H1 (cell line): ENCODE results near the gene PRKCH. TPM values are rescaled to one million over a fixed set of nuclear protein-coding genes. Genes with fewer than 3 reads are reported as not detected.

Experiments used
- CTCF ChIA-PET: fragments of 300-600 bp; sonication (Branson Sonifier 250); formaldehyde crosslinking; loops from one replicate; lab custom pipeline; 2021; ENCODE audit not compliant: partially characterized antibody; lab: Charles Lee
- POLR2A ChIA-PET: fragments of 300-600 bp; sonication (Branson Sonifier 250); formaldehyde crosslinking; loops from one replicate; lab custom pipeline; 2021; ENCODE audit warnings: inconsistent platforms; ENCODE audit not compliant: partially characterized antibody; lab: Charles Lee
- DNase-seq, 2 experiments: peaks; one replicate each; pipeline versions ENCODE4 v3.0.0 to v3.0.0-alpha.2; 2010 to 2022; ENCODE audit warnings: low spot score in 2 of 2, low read depth in 1 of 2, mixed read lengths in 1 of 2
- FAIRE-seq: peaks from 2 replicates; lab custom pipeline; 2011; peaks lifted over from hg19 to GRCh38; lab: Jason Lieb, UNC
- H2AFZ ChIP-seq: 2 replicates; pipeline ENCODE4 v1.8.1; 2012; ENCODE audit warnings: low read length, inconsistent platforms
- H2AK5ac ChIP-seq: 2 replicates; pipeline ENCODE4 v1.6.1; 2013; ENCODE audit warnings: low read depth, low read length
- H2BK120ac ChIP-seq: replicated peaks from 2 replicates; pipeline ENCODE3; 2013; ENCODE audit warnings: low read depth, low read length, inconsistent platforms
- H2BK12ac ChIP-seq: 2 replicates; pipeline ENCODE4 v1.6.1; 2013; ENCODE audit warnings: low read depth, low read length
- H2BK15ac ChIP-seq: 2 replicates; pipeline ENCODE4 v1.6.1; 2013; ENCODE audit warnings: low read length
- H2BK20ac ChIP-seq: 2 replicates; pipeline ENCODE4 v1.6.1; 2013; ENCODE audit warnings: low read length
- H2BK5ac ChIP-seq: 2 replicates; pipeline ENCODE4 v1.6.1; 2013; ENCODE audit warnings: low read depth, low read length
- H3K14ac ChIP-seq: 2 replicates; pipeline ENCODE4 v1.6.1; 2013; ENCODE audit warnings: inconsistent platforms; ENCODE audit not compliant: insufficient read length
- H3K18ac ChIP-seq: 2 replicates; pipeline ENCODE4 v1.6.1; 2013; ENCODE audit warnings: low read length; ENCODE audit errors: extremely low read depth
- H3K23ac ChIP-seq: 2 replicates; pipeline ENCODE4 v1.6.1; 2013; ENCODE audit warnings: inconsistent platforms; ENCODE audit not compliant: insufficient read length
- H3K23me2 ChIP-seq: 2 replicates; pipeline ENCODE4 v1.6.1; 2013; ENCODE audit warnings: low read depth, low read length
- H3K27ac ChIP-seq: 2 replicates; pipeline ENCODE4 v1.6.1; 2011; ENCODE audit warnings: low read depth, low read length, inconsistent platforms
- H3K27me3 ChIP-seq, 4 experiments: replicated peaks in 1 of 4; 1 replicate in 1 of 4; 2 replicates in 3 of 4; pipeline versions ENCODE4 v1.6.1 to v1.8.1; 2011 to 2013; ENCODE audit warnings: low read length in 3 of 4, mild to moderate bottlenecking in 3 of 4, inconsistent platforms in 2 of 4, mixed read lengths in 2 of 4, moderate library complexity in 1 of 4; ENCODE audit not compliant: control insufficient read depth in 3 of 4, insufficient read depth in 3 of 4; ENCODE audit errors: extremely low read depth in 1 of 4
- H3K36me3 ChIP-seq, 4 experiments: 2 replicates each; pipeline versions ENCODE4 v1.6.1 to v1.8.1; 2011 to 2013; ENCODE audit warnings: mild to moderate bottlenecking in 4 of 4, low read length in 3 of 4, moderate library complexity in 2 of 4, control low read depth in 1 of 4, inconsistent platforms in 1 of 4; ENCODE audit not compliant: insufficient read depth in 4 of 4, control insufficient read depth in 2 of 4
- H3K4ac ChIP-seq: replicated peaks from 2 replicates; pipeline ENCODE3; 2013; ENCODE audit warnings: low read length, low read depth, mixed read lengths, inconsistent platforms; ENCODE audit not compliant: insufficient read length
- H3K4me1 ChIP-seq, 4 experiments: replicated peaks in 1 of 4; 1 replicate in 1 of 4; 2 replicates in 3 of 4; pipeline versions ENCODE4 v1.6.1 to v1.8.1; 2011 to 2013; ENCODE audit warnings: low read length in 3 of 4, inconsistent platforms in 2 of 4, mixed read lengths in 1 of 4; ENCODE audit not compliant: insufficient read depth in 4 of 4, control insufficient read depth in 3 of 4
- H3K4me2 ChIP-seq, 2 experiments: 2 replicates each; pipeline versions ENCODE4 v1.6.1 to v1.8.1; 2011 to 2013; ENCODE audit warnings: low read depth in 2 of 2, low read length in 2 of 2, control low read depth in 1 of 2, inconsistent platforms in 1 of 2, mild to moderate bottlenecking in 1 of 2; ENCODE audit not compliant: insufficient read depth in 1 of 2
- H3K4me3 ChIP-seq, 4 experiments: fragments of 200-600, 300-600 bp in 1 of 4; sonication (generic), shearing (Covaris generic), sonication (Bioruptor Twin) in 1 of 4; 2 replicates each; pipeline versions ENCODE4 v1.5.1 to v1.8.1; 2011 to 2016; ENCODE audit warnings: low read length in 4 of 4, low read depth in 3 of 4, control low read depth in 2 of 4, inconsistent platforms in 2 of 4, mild to moderate bottlenecking in 2 of 4, mixed read lengths in 1 of 4, moderate library complexity in 1 of 4; ENCODE audit not compliant: insufficient read depth in 2 of 4; ENCODE audit errors: extremely low read depth in 1 of 4
- H3K56ac ChIP-seq: replicated peaks from 2 replicates; pipeline ENCODE3; 2013; ENCODE audit warnings: low read depth, mild to moderate bottlenecking, mixed read lengths, low read length, inconsistent platforms; ENCODE audit not compliant: insufficient read length
- H3K79me1 ChIP-seq: 2 replicates; pipeline ENCODE4 v1.6.1; 2013; ENCODE audit warnings: low read depth, low read length, control low read depth
- H3K79me2 ChIP-seq, 2 experiments: 2 replicates each; pipeline versions ENCODE4 v1.6.1 to v1.8.1; 2012 to 2013; ENCODE audit warnings: low read length in 2 of 2, mild to moderate bottlenecking in 2 of 2, inconsistent platforms in 1 of 2; ENCODE audit not compliant: insufficient read depth in 2 of 2, control insufficient read depth in 1 of 2
- H3K9ac ChIP-seq, 4 experiments: replicated peaks in 1 of 4; 1 replicate in 1 of 4; 2 replicates in 3 of 4; pipeline versions ENCODE4 v1.6.1 to v1.8.1; 2011 to 2013; ENCODE audit warnings: low read depth in 3 of 4, low read length in 3 of 4, control low read depth in 2 of 4, mild to moderate bottlenecking in 2 of 4, moderate library complexity in 2 of 4, inconsistent platforms in 1 of 4; ENCODE audit errors: extremely low read depth in 1 of 4
- H3K9me3 ChIP-seq, 2 experiments: 2 replicates each; pipeline versions ENCODE4 v1.6.1 to v1.8.1; 2012 to 2013; ENCODE audit warnings: mild to moderate bottlenecking in 2 of 2, moderate library complexity in 2 of 2, control low read depth in 1 of 2, inconsistent platforms in 1 of 2, low read depth in 1 of 2, low read length in 1 of 2, mixed read lengths in 1 of 2; ENCODE audit not compliant: insufficient read depth in 2 of 2
- H4K20me1 ChIP-seq, 2 experiments: replicated peaks in 1 of 2; 2 replicates each; pipeline versions ENCODE3 to v1.8.1; 2011 to 2013; ENCODE audit warnings: inconsistent platforms in 2 of 2, low read length in 2 of 2, mild to moderate bottlenecking in 1 of 2; ENCODE audit not compliant: insufficient read depth in 2 of 2, control insufficient read depth in 1 of 2
- H4K5ac ChIP-seq: 2 replicates; pipeline ENCODE4 v1.6.1; 2013; ENCODE audit warnings: low read length, low read depth, mixed read lengths, inconsistent platforms; ENCODE audit not compliant: insufficient read length
- H4K8ac ChIP-seq: 2 replicates; pipeline ENCODE4 v1.8.0; 2013; ENCODE audit warnings: mild to moderate bottlenecking, moderate library complexity, low read length, inconsistent platforms; ENCODE audit not compliant: insufficient read depth; ENCODE audit errors: extremely low read depth
- H4K91ac ChIP-seq: replicated peaks from 2 replicates; pipeline ENCODE3; 2013; ENCODE audit warnings: low read length, mixed read lengths, inconsistent platforms; ENCODE audit not compliant: insufficient read length
- CEBPB ChIP-seq: IDR thresholded peaks from 2 replicates; pipeline ENCODE4 v1.6.1; 2012; ENCODE audit warnings: low read depth, low read length
- EGR1 ChIP-seq: IDR thresholded peaks from 2 replicates; pipeline ENCODE4 v1.6.1; 2011; ENCODE audit warnings: low read depth, low read length, borderline replicate concordance
- EP300 ChIP-seq, 2 experiments: IDR thresholded peaks; 1 replicate in 1 of 2; 2 replicates in 1 of 2; pipeline ENCODE4 v1.6.1; 2011 to 2012; ENCODE audit warnings: low read depth in 2 of 2, low read length in 2 of 2, mild to moderate bottlenecking in 2 of 2, borderline replicate concordance in 1 of 2, inconsistent platforms in 1 of 2, moderate library complexity in 1 of 2
- FOSL1 ChIP-seq: IDR thresholded peaks from 2 replicates; pipeline ENCODE4 v1.6.1; 2011; ENCODE audit warnings: mild to moderate bottlenecking, low read depth, low read length, moderate library complexity; ENCODE audit not compliant: insufficient read depth
- POLR2AphosphoS5 ChIP-seq: IDR thresholded peaks from 2 replicates; pipeline ENCODE4 v1.6.1; 2011; ENCODE audit warnings: low read depth, low read length
- RAD21 ChIP-seq, 2 experiments: IDR thresholded peaks in 1 of 2; conservative IDR thresholded peaks in 1 of 2; 2 replicates each; pipeline ENCODE4 v1.6.1; 2011; ENCODE audit warnings: low read depth in 2 of 2, low read length in 2 of 2, improper control_type of control experiment in 1 of 2, inconsistent platforms in 1 of 2, mild to moderate bottlenecking in 1 of 2, moderate library complexity in 1 of 2
- TAF7 ChIP-seq: optimal IDR thresholded peaks from 2 replicates; pipeline ENCODE3; 2011; ENCODE audit warnings: low read depth, mild to moderate bottlenecking, inconsistent platforms, low read length, moderate library complexity, borderline replicate concordance
- TBP ChIP-seq: IDR thresholded peaks from 2 replicates; pipeline ENCODE4 v1.6.1; 2011; ENCODE audit warnings: low read depth, low read length, improper control_type of control experiment
- ZNF274 ChIP-seq: IDR thresholded peaks from 2 replicates; pipeline ENCODE4 v1.7.0; 2012; ENCODE audit warnings: low read length, borderline replicate concordance; ENCODE audit errors: extremely low read depth
- WGBS, 2 experiments: shearing (Covaris generic) in 1 of 2; methylation state at CpG; one replicate each; pipeline versions ENCODE4 v1.1.6 to v1.1.7; 2013 to 2015; ENCODE audit warnings: low lambda C conversion rate in 2 of 2, mixed read lengths in 2 of 2, inconsistent platforms in 1 of 2, low coverage in 1 of 2, missing lambda C conversion rate in 1 of 2; ENCODE audit not compliant: insufficient replicate concordance in 2 of 2, insufficient coverage in 1 of 2, insufficient read length in 1 of 2; ENCODE audit errors: extremely low coverage in 1 of 2, missing lambda C conversion rate in 1 of 2; 5-methylcytosine and 5-hydroxymethylcytosine counted together
- polyA plus RNA-seq, 7 experiments: library from polyadenylated mRNA; depleted of rRNA in 3 of 7; stranded (reverse) in 5 of 7; unstranded in 2 of 7; fragments of >200 nt in 5 of 7; fragments of 200-250 nt in 2 of 7; gene quantifications; 1 replicate in 5 of 7; 2 replicates in 1 of 7; 4 replicates in 1 of 7; pipeline versions ENCODE4 v1.2.1 to v1.2.3, GENCODE V29; 2011 to 2013; ENCODE audit warnings: missing spikeins in 2 of 7, mixed read lengths in 2 of 7
- total RNA-seq: library from RNA; stranded (reverse); fragmentation: NEBNext Ultra II Directional; extraction: Animal tissue kit (Norgen Biotek cat#: 25700); gene quantifications from 2 replicates; pipeline ENCODE4 v1.2.1, GENCODE V29; 2021

PRKCH gene
- total and polyA plus RNA-seq, 2 of the 8 experiments (the other 6 are each of a cell fraction or from before 2014, with no cell fraction given) = 6.4 to 7.0 TPM

DNA sequence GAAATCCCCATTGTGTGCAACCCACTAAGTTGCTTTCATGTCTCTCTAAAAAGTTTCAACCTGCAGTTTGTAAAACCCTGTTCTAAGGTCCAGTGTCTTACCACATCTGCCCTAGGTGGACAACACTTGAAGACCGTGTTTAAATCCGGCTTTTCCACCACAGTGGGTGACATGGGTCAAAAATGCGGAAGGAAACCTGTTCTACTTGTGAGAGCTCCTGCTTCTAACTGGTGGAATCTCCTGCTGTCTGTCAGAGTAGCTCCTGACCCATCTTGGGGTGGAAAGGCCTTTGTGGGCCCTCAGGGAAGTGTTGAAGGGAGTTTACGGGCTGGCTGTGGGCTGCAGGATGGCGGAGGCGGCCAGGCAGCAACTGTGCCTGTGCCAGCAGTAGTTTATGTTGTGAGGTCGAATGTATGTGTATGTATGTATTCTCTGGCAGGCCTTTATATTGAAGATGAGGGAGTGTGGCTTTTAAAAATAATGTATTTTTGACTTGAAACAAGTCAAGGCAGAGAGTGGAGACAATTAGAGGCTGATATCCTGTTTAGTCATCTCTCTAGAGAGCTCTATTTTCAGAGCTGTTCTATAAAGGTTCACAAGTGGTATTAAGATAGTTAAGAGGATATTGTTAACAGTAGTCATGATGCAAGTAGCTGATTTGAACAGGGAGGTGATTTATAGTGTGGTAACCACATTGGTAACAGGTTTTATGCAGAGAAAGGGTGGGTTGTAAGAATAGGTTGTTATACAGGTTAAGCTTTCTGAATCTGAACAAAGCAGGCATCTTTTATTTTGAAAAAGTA is 67.0 kb downstream of the PRKCH start:
- no peak overlapping the region for H2BK5ac ChIP-seq
- H3K79me2 ChIP-seq = no peaks in the 10 kb centered on the region
- H3K18ac ChIP-seq = no peak overlapping the region
- 92% methylated on average over 7 of the region's 7 CpGs; no CpG with 5 or more reads in 1 of the 2 experiments for WGBS, 2 experiments
- no peak overlapping the region for H3K9ac ChIP-seq
- DNase-seq (no peak), FAIRE-seq (no peak)
- no peak overlapping the region for H2AFZ ChIP-seq
- ChIA-PET CTCF (interaction anchor here (1.2 kb wide), 1 partner anchor 87 kb away, joined by 3 read pairs; no protein-coding TSS in a partner anchor), POLR2A (no interaction called here)
- H4K20me1 ChIP-seq = no peaks in the 10 kb centered on the region
- no peaks in the 10 kb centered on the region; the same call in 1 of the 2 replicates for H3K79me1 ChIP-seq
- no peaks in the 10 kb centered on the region for H3K9me3 ChIP-seq
- no peak overlapping the region for H3K27ac ChIP-seq
- H2BK12ac ChIP-seq = no peak overlapping the region
- H2AK5ac ChIP-seq = no peak overlapping the region
- no peak overlapping the region for H2BK120ac ChIP-seq
- no peaks in the 10 kb centered on the region for H3K27me3 ChIP-seq
- no peaks in the 10 kb centered on the region for H3K23me2 ChIP-seq
- no peak overlapping the region for H3K4ac ChIP-seq
- no peak overlapping the region for H2BK20ac ChIP-seq
- no peak overlapping the region for H3K4me3 ChIP-seq
- H3K14ac ChIP-seq = no peak overlapping the region
- TF ChIP-seq POLR2AphosphoS5 (no peak), TAF7 (no peak), CEBPB (no peak), ZNF274 (no peak), EP300 (IDR thresholded peaks at IDR 0.05; ENCODE audit: borderline replicate concordance in 1 of 2, low read depth in 2 of 2, low read length in 2 of 2) (no peak), RAD21 (IDR thresholded peaks at IDR 0.05 in 1 of 2, conservative IDR thresholded peaks at IDR 0.05 in 1 of 2; ENCODE audit: low read depth in 2 of 2, low read length in 2 of 2) (no peak), FOSL1 (no peak), TBP (no peak), EGR1 (no peak)
- H4K91ac ChIP-seq = no peak overlapping the region
- H4K5ac ChIP-seq = no peak overlapping the region
- H3K23ac ChIP-seq = no peak overlapping the region
- H3K36me3 ChIP-seq = no peaks in the 10 kb centered on the region; a peak in 1 of 8 replicates
- no peak overlapping the region for H3K56ac ChIP-seq
- no peak overlapping the region for H2BK15ac ChIP-seq
- no peak overlapping the region for H4K8ac ChIP-seq
- H3K4me1 ChIP-seq = no peaks in the 10 kb centered on the region
- H3K4me2 ChIP-seq = no peak overlapping the region
